ENCODE measurements around the gene HNRNPA1.

- TF ChIP-seq CTCF (IDR thresholded peaks at IDR 0.05): no peak
- no peak for TF ChIP-seq POLR2A (IDR thresholded peaks at IDR 0.05)
Observed at GRCh38 chr12:54249489-54249888, 31.0 kb upstream of the HNRNPA1 start.
